ENCODE data around the gene SEPSECS.

Gene SEPSECS

GRCh38 chr4:25096981-25097443, 63.2 kb downstream of the SEPSECS start:
- no peak overlapping the region for H2AFZ ChIP-seq (ENCODE audit: low read depth, low read length, severe bottlenecking)
- TF ChIP-seq CTCF (IDR thresholded peaks at IDR 0.05; ENCODE audit: insufficient read depth, low read length, poor library complexity, severe bottlenecking) (no peak), EZH2phosphoT487 (conservative IDR thresholded peaks at IDR 0.05; ENCODE audit: low read length) (no peak)

GRCh38 chr4:25096251-25096980, 63.8 kb downstream of the SEPSECS start:
- Histone ChIP-seq H4K20me1 (ENCODE audit: low read depth, low read length) (no peaks in the 10 kb centered on the region), H3K9me2 (replicated peaks; ENCODE audit: insufficient read depth, low read length) (no peaks in the 10 kb centered on the region), H3K4me2 (ENCODE audit: low read depth, low read length, poor library complexity, severe bottlenecking) (no peak overlapping the region), H3K36me3 (ENCODE audit: low read length) (no peaks in the 10 kb centered on the region), H3F3A (ENCODE audit: insufficient read depth) (no peaks in the 10 kb centered on the region), H3K27ac (ENCODE audit: low read depth, low read length) (no peak overlapping the region), H3K27me3 (ENCODE audit: low read length) (no peaks in the 10 kb centered on the region), H3K9me3 (ENCODE audit: insufficient read depth, low read length) (0 out of 2 replicates have a peak, but pooled peaks cover 9% of the 10 kb centered on the region), H3K79me2 (ENCODE audit: insufficient read depth, low read length) (no peaks in the 10 kb centered on the region), H3K4me3 (ENCODE audit: insufficient read depth, low read length, poor library complexity, severe bottlenecking) (no peak overlapping the region), H2AFZ (ENCODE audit: low read depth, low read length, severe bottlenecking) (no peak overlapping the region), H3K9ac (ENCODE audit: low read length) (no peak overlapping the region)
- TF ChIP-seq EZH2phosphoT487 (conservative IDR thresholded peaks at IDR 0.05; ENCODE audit: low read length) (no peak), CTCF (IDR thresholded peaks at IDR 0.05; ENCODE audit: insufficient read depth, low read length, poor library complexity, severe bottlenecking) (no peak)

More at GRCh38 chr4:25096981-25097443, 63.2 kb downstream of the SEPSECS start:
- Histone ChIP-seq H3K4me2 (ENCODE audit: low read depth, low read length, poor library complexity, severe bottlenecking) (no peak overlapping the region), H3K79me2 (ENCODE audit: insufficient read depth, low read length) (no peaks in the 10 kb centered on the region), H3K27me3 (ENCODE audit: low read length) (no peaks in the 10 kb centered on the region), H3K9me2 (replicated peaks; ENCODE audit: insufficient read depth, low read length) (no peaks in the 10 kb centered on the region), H3F3A (ENCODE audit: insufficient read depth) (no peaks in the 10 kb centered on the region), H3K27ac (ENCODE audit: low read depth, low read length) (no peak overlapping the region), H3K9ac (ENCODE audit: low read length) (no peak overlapping the region), H3K9me3 (ENCODE audit: insufficient read depth, low read length) (0 out of 2 replicates have a peak, but pooled peaks cover 9% of the 10 kb centered on the region), H4K20me1 (ENCODE audit: low read depth, low read length) (no peaks in the 10 kb centered on the region), H3K36me3 (ENCODE audit: low read length) (no peaks in the 10 kb centered on the region), H3K4me3 (ENCODE audit: insufficient read depth, low read length, poor library complexity, severe bottlenecking) (no peak overlapping the region)

- no peak overlapping the region for H3K4me2 ChIP-seq (ENCODE audit: low read depth, low read length, poor library complexity, severe bottlenecking)
- H3K4me3 ChIP-seq (ENCODE audit: insufficient read depth, low read length, poor library complexity, severe bottlenecking): no peak overlapping the region
- H2AFZ ChIP-seq (ENCODE audit: low read depth, low read length, severe bottlenecking): no peak overlapping the region
- H3K9ac ChIP-seq (ENCODE audit: low read length): no peak overlapping the region
- H3K27me3 ChIP-seq (ENCODE audit: low read length): no peaks in the 10 kb centered on the region
- no peaks in the 10 kb centered on the region for H3F3A ChIP-seq (ENCODE audit: insufficient read depth)
- no peaks in the 10 kb centered on the region for H3K79me2 ChIP-seq (ENCODE audit: insufficient read depth, low read length)
- H3K9me2 ChIP-seq (replicated peaks; ENCODE audit: insufficient read depth, low read length): no peaks in the 10 kb centered on the region
- TF ChIP-seq EZH2phosphoT487 (conservative IDR thresholded peaks at IDR 0.05; ENCODE audit: low read length): no peak
- no peaks in the 10 kb centered on the region for H4K20me1 ChIP-seq (ENCODE audit: low read depth, low read length)
- H3K9me3 ChIP-seq (ENCODE audit: insufficient read depth, low read length): 0 out of 2 replicates have a peak, but pooled peaks cover 9% of the 10 kb centered on the region
- H3K27ac ChIP-seq (ENCODE audit: low read depth, low read length): no peak overlapping the region
- no peaks in the 10 kb centered on the region for H3K36me3 ChIP-seq (ENCODE audit: low read length)
Measured at GRCh38 chr4:25095837-25096236, 64.4 kb downstream of the SEPSECS start.

- Histone ChIP-seq H3K9me3 (ENCODE audit: insufficient read depth, low read length) (0 out of 2 replicates have a peak, but pooled peaks cover 9% of the 10 kb centered on the region), H3K79me2 (ENCODE audit: insufficient read depth, low read length) (no peaks in the 10 kb centered on the region), H3K27ac (ENCODE audit: low read depth, low read length) (no peak overlapping the region), H3K4me3 (ENCODE audit: insufficient read depth, low read length, poor library complexity, severe bottlenecking) (no peak overlapping the region), H3K4me2 (ENCODE audit: low read depth, low read length, poor library complexity, severe bottlenecking) (no peak overlapping the region), H3F3A (ENCODE audit: insufficient read depth) (no peaks in the 10 kb centered on the region), H3K9ac (ENCODE audit: low read length) (no peak overlapping the region), H3K27me3 (ENCODE audit: low read length) (no peaks in the 10 kb centered on the region), H3K36me3 (ENCODE audit: low read length) (no peaks in the 10 kb centered on the region), H3K9me2 (replicated peaks; ENCODE audit: insufficient read depth, low read length) (no peaks in the 10 kb centered on the region), H4K20me1 (ENCODE audit: low read depth, low read length) (no peaks in the 10 kb centered on the region), H2AFZ (ENCODE audit: low read depth, low read length, severe bottlenecking) (no peak overlapping the region)
- TF ChIP-seq CTCF (IDR thresholded peaks at IDR 0.05; ENCODE audit: insufficient read depth, low read length, poor library complexity, severe bottlenecking) (no peak), EZH2phosphoT487 (conservative IDR thresholded peaks at IDR 0.05; ENCODE audit: low read length) (no peak)
Measured at GRCh38 chr4:25092139-25092538, 68.1 kb downstream of the SEPSECS start.
